Urinary bladder (tissue), 4 donors: Measurements from ENCODE around the gene ACAN. TPM values are rescaled to one million over a fixed set of nuclear protein-coding genes. Genes with fewer than 3 reads are reported as not detected.

Experiments
- DNase-seq: peaks from one replicate; pipeline ENCODE4 v3.0.0-alpha.2; 2015; ENCODE audit errors: extremely low spot score
- H3K27ac ChIP-seq: one replicate; pipeline ENCODE4 v1.5.1; 2013; ENCODE audit warnings: low read depth, mild to moderate bottlenecking, moderate library complexity
- H3K36me3 ChIP-seq: one replicate; pipeline ENCODE4 v1.6.1; 2013; ENCODE audit warnings: mild to moderate bottlenecking, moderate library complexity; ENCODE audit not compliant: insufficient read depth
- H3K4me1 ChIP-seq: one replicate; pipeline ENCODE4 v1.6.1; 2013; ENCODE audit warnings: mild to moderate bottlenecking, moderate library complexity; ENCODE audit not compliant: insufficient read depth
- H3K4me3 ChIP-seq: one replicate; pipeline ENCODE4 v1.5.1; 2013; ENCODE audit warnings: low read depth, low read length
- WGBS: extraction: QIAGEN DNeasy Blood & Tissue Kit; methylation state at CpG from one replicate; pipeline ENCODE4 v1.1.7; 2013; 5-methylcytosine and 5-hydroxymethylcytosine counted together
- polyA plus RNA-seq: library from polyadenylated mRNA; stranded (reverse); fragments of 200-250 nt; gene quantifications from one replicate; pipeline ENCODE4 v1.2.3, GENCODE V29; 2013
- total RNA-seq: library from RNA; depleted of rRNA; stranded (reverse); fragments of >200 nt; gene quantifications from one replicate; pipeline ENCODE4 v1.2.3, GENCODE V29; 2014
- donor health status: healthy with polysubstance abuse.
- donor health status: healthy.

The ACAN gene
- total and polyA plus RNA-seq, 2 donors = 0.71 to 5.0 TPM

DNA sequence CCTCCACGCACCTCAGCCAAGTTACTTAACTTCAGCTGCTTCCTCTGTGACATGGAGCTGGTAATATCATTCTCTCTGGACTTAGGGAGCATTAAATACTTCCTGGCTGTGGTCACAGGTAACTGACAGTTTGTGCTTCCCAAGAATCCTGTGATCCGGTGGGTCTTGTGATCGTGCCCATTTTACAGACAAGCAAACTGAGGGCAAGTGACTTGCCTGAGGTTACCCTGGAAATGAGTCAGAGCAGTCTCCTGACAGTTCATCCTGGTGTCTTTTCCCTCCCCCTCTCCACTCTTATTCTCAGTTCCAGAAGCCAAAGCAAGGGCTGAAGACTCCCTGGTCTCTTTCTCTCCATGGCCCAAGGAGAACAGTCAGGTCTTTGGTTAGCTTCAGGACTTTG, 35.9 kb downstream of the ACAN start:
- 55% methylated on average over 3 of the region's 3 CpGs for WGBS
- no peaks in the 10 kb centered on the region for H3K4me1 ChIP-seq
- H3K36me3 ChIP-seq = no peaks in the 10 kb centered on the region
- DNase-seq = no peak
- no peak overlapping the region for H3K4me3 ChIP-seq
- H3K27ac ChIP-seq = no peak overlapping the region

GRCh38 chr15:88839961-88840360, 36.7 kb downstream of the ACAN start:
- H3K4me3 ChIP-seq = no peak overlapping the region
- H3K27ac ChIP-seq = no peak overlapping the region
- H3K4me1 ChIP-seq = no peaks in the 10 kb centered on the region
- DNase-seq = no peak
- no peaks in the 10 kb centered on the region for H3K36me3 ChIP-seq
- 84% methylated on average over 16 of the region's 16 CpGs for WGBS

GRCh38 chr15:88841236-88841635, 38.0 kb downstream of the ACAN start:
- Histone ChIP-seq H3K36me3 (no peaks in the 10 kb centered on the region), H3K27ac (no peak overlapping the region), H3K4me3 (no peak overlapping the region), H3K4me1 (no peaks in the 10 kb centered on the region)
- DNase-seq = no peak
- WGBS = 74% methylated on average over 1 of the region's 1 CpG

DNA sequence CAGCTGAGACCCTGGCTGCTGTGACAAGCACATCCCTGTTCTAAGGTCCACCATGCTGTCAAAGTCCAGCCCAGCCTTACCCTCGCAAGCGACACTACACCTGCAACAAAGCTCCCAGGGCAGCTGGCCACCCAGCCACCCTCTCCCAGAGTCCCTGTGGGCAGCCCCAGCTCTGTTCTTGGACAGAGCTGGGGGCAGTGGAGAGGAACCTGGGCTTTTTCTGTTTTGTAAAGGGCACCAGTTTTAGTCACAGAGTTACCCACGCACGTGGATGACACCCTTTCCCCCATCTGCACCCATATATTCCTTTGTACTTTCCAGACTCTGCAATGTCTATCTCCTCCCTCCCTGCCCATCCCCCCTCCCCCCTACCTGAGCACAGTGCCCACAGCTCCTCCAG, 38.9 kb downstream of the ACAN start:
- H3K27ac ChIP-seq = no peak overlapping the region
- no peaks in the 10 kb centered on the region for H3K36me3 ChIP-seq
- no peak for DNase-seq
- H3K4me3 ChIP-seq = no peak overlapping the region
- 84% methylated on average over 4 of the region's 4 CpGs for WGBS
- H3K4me1 ChIP-seq = no peaks in the 10 kb centered on the region

GRCh38 chr15:88843334-88843733, 40.1 kb downstream of the ACAN start:
- no peak overlapping the region for H3K4me3 ChIP-seq
- 92% methylated on average over 21 of the region's 21 CpGs for WGBS

DNA sequence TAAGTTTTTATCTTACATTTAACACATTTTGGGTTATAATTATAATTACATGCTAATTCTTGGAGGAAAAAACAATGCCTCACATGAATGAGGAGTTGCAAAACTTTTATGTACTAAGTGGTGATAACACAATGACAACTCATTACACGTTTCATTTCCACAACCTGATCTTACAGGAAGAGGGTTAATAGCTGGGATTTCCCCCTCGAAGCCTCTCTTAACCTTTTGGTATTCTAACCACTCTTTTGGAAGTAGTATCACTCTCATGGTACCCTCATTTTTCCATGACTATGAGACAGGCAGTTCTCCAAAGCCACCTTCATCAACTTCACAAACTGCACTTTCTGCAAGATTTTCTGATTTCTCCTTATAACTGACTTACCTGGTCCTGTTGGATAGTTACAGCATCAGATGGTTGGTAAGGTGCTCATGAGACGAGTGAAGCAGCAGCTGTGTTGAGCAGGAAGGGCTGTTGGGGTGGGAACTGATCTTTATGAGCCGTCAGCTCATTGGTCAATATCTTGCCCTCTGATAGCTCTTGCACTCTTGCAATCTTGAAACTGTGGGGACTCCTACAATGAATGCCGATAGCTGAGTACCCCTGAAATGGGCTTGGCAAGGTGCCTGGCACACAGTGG, 41.6 kb downstream of the ACAN start:
- no peak for DNase-seq
- H3K27ac ChIP-seq = no peak overlapping the region
- H3K36me3 ChIP-seq = no peaks in the 10 kb centered on the region
- WGBS = 30% methylated on average over 5 of the region's 5 CpGs
- H3K4me1 ChIP-seq = no peaks in the 10 kb centered on the region
- H3K4me3 ChIP-seq = no peak overlapping the region

More at GRCh38 chr15:88843334-88843733, 40.1 kb downstream of the ACAN start:
- Histone ChIP-seq H3K36me3 (no peaks in the 10 kb centered on the region), H3K27ac (no peak overlapping the region), H3K4me1 (no peaks in the 10 kb centered on the region)
- DNase-seq = no peak

DNA sequence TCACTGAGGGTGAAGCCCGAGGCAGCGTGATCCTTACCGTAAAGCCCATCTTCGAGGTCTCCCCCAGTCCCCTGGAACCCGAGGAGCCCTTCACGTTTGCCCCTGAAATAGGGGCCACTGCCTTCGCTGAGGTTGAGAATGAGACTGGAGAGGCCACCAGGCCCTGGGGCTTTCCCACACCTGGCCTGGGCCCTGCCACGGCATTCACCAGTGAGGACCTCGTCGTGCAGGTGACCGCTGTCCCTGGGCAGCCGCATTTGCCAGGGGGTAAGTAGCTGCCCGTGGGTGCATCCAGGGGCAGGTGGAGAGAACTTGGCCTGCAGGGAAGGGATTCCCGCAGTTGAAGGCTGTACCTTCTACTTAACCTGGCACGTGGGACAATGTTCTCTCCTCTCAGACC, 42.4 kb downstream of the ACAN start:
- no peak overlapping the region for H3K27ac ChIP-seq
- 93% methylated on average over 15 of the region's 15 CpGs for WGBS
- H3K4me3 ChIP-seq = no peak overlapping the region
- H3K36me3 ChIP-seq = no peaks in the 10 kb centered on the region
- no peak for DNase-seq
- no peaks in the 10 kb centered on the region for H3K4me1 ChIP-seq

DNA sequence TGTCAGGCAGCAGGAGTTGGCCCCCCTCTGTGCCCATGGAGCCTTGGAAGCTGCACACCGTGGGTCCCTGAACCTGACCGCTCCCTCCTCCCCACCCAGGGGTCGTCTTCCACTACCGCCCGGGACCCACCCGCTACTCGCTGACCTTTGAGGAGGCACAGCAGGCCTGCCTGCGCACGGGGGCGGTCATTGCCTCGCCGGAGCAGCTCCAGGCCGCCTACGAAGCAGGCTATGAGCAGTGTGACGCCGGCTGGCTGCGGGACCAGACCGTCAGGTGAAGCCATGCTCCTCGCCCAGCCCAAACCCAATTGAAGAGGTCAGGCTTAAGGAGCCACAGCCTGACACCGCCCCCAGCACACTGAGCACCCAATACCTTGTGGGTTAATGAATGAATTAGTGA, 43.9 kb downstream of the ACAN start:
- H3K4me1 ChIP-seq = no peaks in the 10 kb centered on the region
- H3K4me3 ChIP-seq = no peak overlapping the region
- WGBS = 81% methylated on average over 20 of the region's 20 CpGs
- no peak for DNase-seq
- H3K27ac ChIP-seq = no peak overlapping the region
- H3K36me3 ChIP-seq = no peaks in the 10 kb centered on the region

DNA sequence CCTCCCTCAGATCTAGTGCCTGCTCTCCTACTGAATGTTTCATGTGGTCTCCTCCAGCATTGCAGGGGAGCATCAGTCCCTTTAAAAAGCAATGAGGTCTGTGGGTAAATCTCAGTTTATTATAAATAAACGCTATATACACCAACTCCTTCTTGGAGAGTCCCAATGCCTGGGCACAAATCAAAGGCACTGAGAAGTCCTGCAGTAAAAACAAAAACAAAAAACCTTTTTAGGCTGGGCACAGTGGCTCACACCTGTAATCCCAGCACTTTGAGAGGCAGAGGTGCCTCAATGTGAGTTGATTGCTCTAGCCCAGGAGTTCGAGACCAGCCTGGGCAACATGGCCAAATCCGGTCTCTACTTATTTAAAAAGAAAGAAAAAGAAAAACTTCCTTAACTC, 45.0 kb downstream of the ACAN start:
- WGBS = 92% methylated on average over 3 of the region's 3 CpGs
- Histone ChIP-seq H3K4me3 (no peak overlapping the region), H3K36me3 (no peaks in the 10 kb centered on the region), H3K27ac (no peak overlapping the region), H3K4me1 (no peaks in the 10 kb centered on the region)
- no peak for DNase-seq

GRCh38 chr15:88849376-88850072, 46.3 kb downstream of the ACAN start:
- H3K36me3 ChIP-seq = no peaks in the 10 kb centered on the region
- H3K27ac ChIP-seq = no peak overlapping the region
- H3K4me1 ChIP-seq = no peaks in the 10 kb centered on the region
- 80% methylated on average over 22 of the region's 22 CpGs for WGBS
- H3K4me3 ChIP-seq = no peak overlapping the region
- no peak for DNase-seq

GRCh38 chr15:88852476-88852875, 49.2 kb downstream of the ACAN start:
- H3K4me3 ChIP-seq = no peak overlapping the region
- no peaks in the 10 kb centered on the region for H3K36me3 ChIP-seq
- DNase-seq = no peak

GRCh38 chr15:88858934-88859333, 55.7 kb downstream of the ACAN start:
- H3K36me3 ChIP-seq = no peaks in the 10 kb centered on the region
- H3K4me3 ChIP-seq = no peak overlapping the region
- H3K27ac ChIP-seq = no peak overlapping the region
- no peak for DNase-seq
- WGBS = 84% methylated on average over 11 of the region's 11 CpGs
- H3K4me1 ChIP-seq = no peaks in the 10 kb centered on the region

More at GRCh38 chr15:88852476-88852875, 49.2 kb downstream of the ACAN start:
- Histone ChIP-seq H3K27ac (no peak overlapping the region), H3K4me1 (no peaks in the 10 kb centered on the region)

DNA sequence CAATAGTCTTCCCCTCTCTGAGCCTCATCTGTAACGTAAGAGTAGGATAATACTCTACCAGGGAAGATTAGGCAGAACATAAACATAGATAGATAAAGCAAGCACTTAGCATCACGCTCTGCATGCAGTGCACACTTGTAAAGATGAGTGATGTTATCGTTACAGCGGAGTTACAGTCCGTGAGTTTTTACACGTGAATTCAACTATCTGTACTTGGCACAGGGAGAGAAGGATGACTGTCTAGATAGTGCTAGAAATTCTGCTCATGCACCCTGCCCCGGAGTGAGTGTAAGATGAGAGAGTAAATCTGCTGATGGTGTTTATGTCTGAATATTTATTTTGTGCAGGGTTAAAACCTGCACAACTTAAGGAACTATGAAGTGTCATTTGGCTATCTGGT, 56.3 kb downstream of the ACAN start:
- 19% methylated on average over 7 of the region's 7 CpGs for WGBS
- Histone ChIP-seq H3K4me3 (no peak overlapping the region), H3K36me3 (no peaks in the 10 kb centered on the region), H3K4me1 (no peaks in the 10 kb centered on the region), H3K27ac (no peak overlapping the region)
- DNase-seq = no peak

GRCh38 chr15:88860212-88860611, 57.0 kb downstream of the ACAN start:
- H3K4me1 ChIP-seq = no peaks in the 10 kb centered on the region
- H3K36me3 ChIP-seq = no peaks in the 10 kb centered on the region
- no peak for DNase-seq
- no peak overlapping the region for H3K27ac ChIP-seq
- no peak overlapping the region for H3K4me3 ChIP-seq
- WGBS = 78% methylated on average over 7 of the region's 7 CpGs
